RWPE2 (cell line): Measurements from ENCODE around the gene WWC2.
"Not testable (repeated sequence)": the region's sequence is repeated elsewhere in the genome, so short reads cannot be mapped to it uniquely, and the experiment has no call there.

Experiments used
- ATAC-seq: fragments of 200-7000 bp; cut with Tn5 transposase; 3 replicates; pipeline ENCODE4 v1.9.1; 2021; ENCODE audit warnings: low read depth
- DNase-seq: peaks from one replicate; pipeline ENCODE4 v3.0.0-alpha.2; 2020; ENCODE audit warnings: low spot score
- H3K27ac ChIP-seq: fragments of 450-650 bp; 2 replicates; pipeline ENCODE4 v1.5.1; 2017; ENCODE audit warnings: mild to moderate bottlenecking; ENCODE audit not compliant: poor library complexity, severe bottlenecking
- H3K27me3 ChIP-seq: fragments of 250-450 bp; sonication (Bioruptor Pico); 2 replicates; pipeline ENCODE4 v1.5.1; 2021; ENCODE audit warnings: mild to moderate bottlenecking, moderate library complexity; ENCODE audit not compliant: insufficient read depth, poor library complexity, severe bottlenecking
- H3K36me3 ChIP-seq: fragments of 250-450 bp; sonication (Bioruptor Pico); 2 replicates; pipeline ENCODE4 v1.5.1; 2020; ENCODE audit warnings: low read depth, mild to moderate bottlenecking, moderate library complexity
- H3K4me1 ChIP-seq: fragments of 250-450 bp; sonication (Bioruptor Pico); 2 replicates; pipeline ENCODE4 v1.5.1; 2021; ENCODE audit warnings: mild to moderate bottlenecking, moderate library complexity; ENCODE audit not compliant: insufficient read depth, poor library complexity, severe bottlenecking
- H3K4me3 ChIP-seq: fragments of 250-450 bp; sonication (Bioruptor Pico); 2 replicates; pipeline ENCODE4 v1.5.1; 2021; ENCODE audit warnings: mild to moderate bottlenecking, moderate library complexity; ENCODE audit not compliant: severe bottlenecking
- H3K9me3 ChIP-seq: fragments of 250-450 bp; sonication (Bioruptor Pico); 2 replicates; pipeline ENCODE4 v1.5.1; 2021; ENCODE audit warnings: mild to moderate bottlenecking, moderate library complexity; ENCODE audit not compliant: severe bottlenecking
- CTCF ChIP-seq: fragments of 450-650 bp; IDR thresholded peaks from one replicate; pipeline ENCODE4 v1.5.1; 2017; ENCODE audit warnings: mild to moderate bottlenecking, moderate library complexity; ENCODE audit not compliant: poor library complexity, severe bottlenecking

WWC2 gene

GRCh38 chr4:183146478-183146877 lies 47.4 kb downstream of the WWC2 start:
- no peak for DNase-seq
- ATAC-seq, result no peak
- H3K27me3 ChIP-seq, result no peaks in the 10 kb centered on the region
- no peak overlapping the region for H3K4me3 ChIP-seq
- TF ChIP-seq CTCF, result no peak
- no peak overlapping the region for H3K27ac ChIP-seq
- H3K36me3 ChIP-seq, result no peaks in the 10 kb centered on the region
- H3K9me3 ChIP-seq, result no peaks in the 10 kb centered on the region
- peaks cover 20% of the 10 kb centered on the region for H3K4me1 ChIP-seq

DNA sequence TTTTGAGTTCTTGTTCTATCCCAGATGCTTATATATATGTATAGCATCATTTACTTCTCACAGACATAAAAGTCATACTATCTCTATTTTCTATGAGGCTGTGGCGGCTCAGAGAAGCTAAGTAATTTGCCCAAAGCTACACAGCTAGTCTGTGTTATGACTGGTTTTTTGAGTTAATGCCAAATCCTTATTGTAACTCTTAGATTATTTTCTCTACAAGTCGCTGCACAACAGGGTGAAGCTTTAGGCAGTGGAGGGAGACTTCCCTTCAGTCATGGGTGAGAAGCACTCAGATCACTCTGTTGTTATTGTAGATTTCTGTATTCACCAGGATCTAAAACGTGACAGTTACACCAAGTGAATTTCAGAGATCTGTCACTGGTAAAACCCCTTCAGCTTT lies 48.1 kb downstream of the WWC2 start:
- ATAC-seq, result no peak
- H3K27ac ChIP-seq, result no peak overlapping the region
- no peaks in the 10 kb centered on the region for H3K9me3 ChIP-seq
- no peak for DNase-seq
- no peaks in the 10 kb centered on the region for H3K36me3 ChIP-seq
- H3K4me3 ChIP-seq, result no peak overlapping the region
- TF ChIP-seq CTCF, result no peak
- H3K4me1 ChIP-seq, result peaks cover 13% of the 10 kb centered on the region
- H3K27me3 ChIP-seq, result no peaks in the 10 kb centered on the region

- TF ChIP-seq CTCF, result no peak
- no peak overlapping the region for H3K27ac ChIP-seq
- H3K27me3 ChIP-seq, result no peaks in the 10 kb centered on the region
- no peaks in the 10 kb centered on the region for H3K9me3 ChIP-seq
- peaks cover 5% of the 10 kb centered on the region for H3K4me1 ChIP-seq
- no peak for ATAC-seq
- no peaks in the 10 kb centered on the region for H3K36me3 ChIP-seq
- no peak for DNase-seq
- no peak overlapping the region for H3K4me3 ChIP-seq
These were observed 48.9 kb downstream of the WWC2 start for GRCh38 chr4:183147983-183148382.

DNA sequence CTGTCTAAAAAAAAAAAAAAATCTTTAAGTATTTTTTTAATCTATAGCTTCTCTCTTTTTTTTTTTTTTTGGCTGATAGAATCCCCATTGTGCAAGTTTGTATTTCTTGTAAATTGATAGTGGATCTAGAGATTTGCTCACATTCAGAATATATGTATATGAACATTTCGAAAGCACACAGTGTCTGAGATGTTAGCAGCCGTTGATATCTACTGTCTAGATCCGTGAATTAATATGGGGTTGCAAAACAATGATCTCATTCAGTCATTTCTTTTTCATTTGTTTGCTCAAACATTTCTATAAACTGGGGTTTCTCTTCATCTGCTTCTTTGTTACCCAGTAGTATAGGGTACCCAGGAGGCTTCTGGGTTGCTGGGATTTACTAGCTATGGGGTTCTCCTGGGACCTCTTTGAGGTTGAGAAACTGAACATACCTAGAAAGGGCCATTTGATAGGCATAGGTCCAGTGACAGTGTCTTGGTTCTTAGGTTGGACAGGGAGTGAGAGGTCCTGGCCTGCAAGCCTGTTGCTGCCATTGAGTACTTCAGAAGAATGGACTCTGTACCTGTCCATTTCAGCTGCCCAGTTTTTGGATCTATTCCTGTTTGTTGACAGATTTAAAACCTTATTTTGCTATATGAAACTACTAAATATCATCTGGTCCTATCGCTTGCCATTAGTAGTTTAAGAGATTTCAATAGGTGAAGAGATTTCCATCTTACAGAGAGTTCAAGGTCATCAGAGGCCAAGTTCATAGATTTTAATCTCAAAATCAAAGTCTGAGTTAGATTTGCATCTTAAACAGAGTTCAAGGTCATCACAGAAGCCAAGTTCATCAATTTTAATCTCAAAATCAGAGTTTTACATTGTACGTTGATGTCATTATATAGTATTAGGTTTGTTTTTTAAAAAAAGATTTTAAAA lies 50.8 kb downstream of the WWC2 start:
- Histone ChIP-seq H3K9me3 (no peaks in the 10 kb centered on the region), H3K4me1 (no peaks in the 10 kb centered on the region), H3K27me3 (no peaks in the 10 kb centered on the region), H3K4me3 (no peak overlapping the region), H3K36me3 (no peaks in the 10 kb centered on the region), H3K27ac (no peak overlapping the region)
- ATAC-seq (no peak), DNase-seq (no peak)
- no peak for TF ChIP-seq CTCF

- ATAC-seq, H3K27ac ChIP-seq, H3K27me3 ChIP-seq, H3K9me3 ChIP-seq, H3K36me3 ChIP-seq, H3K4me3 ChIP-seq, H3K4me1 ChIP-seq, DNase-seq: not testable (repeated sequence)
These were observed 51.6 kb downstream of the WWC2 start for GRCh38 chr4:183150664-183151063.

GRCh38 chr4:183152232-183152631 lies 53.2 kb downstream of the WWC2 start:
- H3K36me3 ChIP-seq, H3K4me3 ChIP-seq, DNase-seq, H3K4me1 ChIP-seq, H3K9me3 ChIP-seq, H3K27ac ChIP-seq, H3K27me3 ChIP-seq, ATAC-seq: not testable (repeated sequence)
